ENCODE measurements around the gene C19orf44. TPM values are rescaled to one million over a fixed set of nuclear protein-coding genes. Genes with fewer than 3 reads are reported as not detected.
A peak's percentile ranks its signal among the peaks of the same experiment; 100 is the strongest.

Gene C19orf44
- total and polyA plus RNA-seq, 2 of the 4 experiments (the other 2 are of a cell fraction): 1.4 to 3.8 TPM

- in situ Hi-C loops (cut with MboI; ENCODE audit: low sequenced_read_pairs) (no loop called here), intact Hi-C loops (cut with micrococcal nuclease) (no loop called here), dilution Hi-C loops (cut with HindIII; ENCODE audit: low sequenced_read_pairs, unreplicated experiment) (no loop called here)
- Histone ChIP-seq H3K79me1 (ENCODE audit: low read depth in 1 of 2, low read length in 2 of 2) (peaks cover 14 to 42% of the 10 kb centered on the region in 2 experiments), H3K56ac (ENCODE audit: extremely low read depth, insufficient read depth, low read length) (no peak overlapping the region), H4K91ac (ENCODE audit: insufficient read depth, low read depth, low read length) (no peak overlapping the region), H3K4me2 (ENCODE audit: low read depth, low read length) (no peak overlapping the region), H2BK120ac (ENCODE audit: low read depth, low read length) (no peak overlapping the region), H2AK5ac (ENCODE audit: low read depth, low read length) (no peak overlapping the region), H2BK15ac (ENCODE audit: low read depth, low read length) (no peak overlapping the region), H3K27me3 (ENCODE audit: control insufficient read depth, insufficient read depth, low read length) (no peaks in the 10 kb centered on the region), H2BK20ac (ENCODE audit: low read depth, low read length) (no peak overlapping the region), H4K5ac (ENCODE audit: low read depth, low read length) (no peak overlapping the region), H3K9me3 (ENCODE audit: control insufficient read depth, insufficient read depth, low read length) (no peaks in the 10 kb centered on the region), H3K18ac (ENCODE audit: low read depth, low read length) (no peak overlapping the region), H4K8ac (ENCODE audit: low read depth in 2 of 2, low read length in 2 of 2) (no peak overlapping the region), H3K4me1 (ENCODE audit: control insufficient read depth, insufficient read depth, low read length) (no peaks in the 10 kb centered on the region), H3K4me3 (ENCODE audit: insufficient read depth, low read depth, low read length) (no peak overlapping the region), H3K36me3 (ENCODE audit: control insufficient read depth, insufficient read depth, low read length) (peaks cover 88% of the 10 kb centered on the region), H2BK5ac (ENCODE audit: low read depth, low read length, poor library complexity, severe bottlenecking) (no peak overlapping the region), H2AFZ (replicated peaks; ENCODE audit: low read length, poor library complexity) (peak overlapping the region; percentile 23), H3K27ac (ENCODE audit: insufficient read depth, low read length) (no peak overlapping the region), H2AK9ac (replicated peaks; ENCODE audit: low read depth, low read length, poor library complexity) (no peak overlapping the region), H4K20me1 (ENCODE audit: insufficient read depth, low read length) (peaks cover 48% of the 10 kb centered on the region), H3K23ac (ENCODE audit: low read depth, low read length) (no peak overlapping the region), H3K9me1 (ENCODE audit: insufficient read depth, low read length) (peaks cover 4% of the 10 kb centered on the region; the same call in 1 of the 2 replicates), H3K9ac (ENCODE audit: low read depth, low read length) (no peak overlapping the region), H3K14ac (replicated peaks; ENCODE audit: low read depth, low read length) (no peak overlapping the region), H3K4ac (ENCODE audit: low read depth, low read length) (no peak overlapping the region)
- TF ChIP-seq CEBPB (IDR thresholded peaks at IDR 0.05; ENCODE audit: low read depth, low read length): no peak
- POLR2A ChIA-PET (ENCODE audit: unreplicated experiment): no interaction called here
- ATAC-seq (ENCODE audit: low read depth): no peak
- no peak for DNase-seq
- 79% methylated on average over 37 of the region's 47 CpGs; no CpG with 5 or more reads in 1 of the 2 experiments for WGBS, 2 experiments (ENCODE audit: extremely low coverage in 2 of 2, insufficient read length in 1 of 2)
- no TSS peak for BruUV-seq (replicated peaks)
- CTCF ChIA-PET: interaction anchor here (0.5 kb wide), 1 partner anchor 17 kb away, joined by 4 read pairs; no protein-coding TSS in a partner anchor
Observed at GRCh38 chr19:16532440-16533234, 36.4 kb downstream of the C19orf44 start.

Data from IMR-90 (cell line).